HepG2 (cell line): ENCODE measurements around the gene PIF1. TPM values are rescaled to one million over a fixed set of nuclear protein-coding genes. Genes with fewer than 3 reads are reported as not detected.
A peak's percentile ranks its signal among the peaks of the same experiment; 100 is the strongest.

Experiments used
- ADNP ChIP-seq: sonication (generic); formaldehyde crosslinking; IDR thresholded peaks from 2 replicates; pipeline ENCODE4 v1.4.0; 2020; ENCODE audit warnings: missing genetic modification reagents
- ARID5B ChIP-seq: IDR thresholded peaks from 2 replicates; pipeline ENCODE4 v1.4.0; 2020; ENCODE audit warnings: mild to moderate bottlenecking, missing genetic modification reagents
- DZIP1 ChIP-seq: sonication (generic); formaldehyde crosslinking; IDR thresholded peaks from 2 replicates; pipeline ENCODE4 v1.5.0; 2020; ENCODE audit warnings: mild to moderate bottlenecking, missing genetic modification reagents
- GATAD2A ChIP-seq: IDR thresholded peaks from 2 replicates; pipeline ENCODE4 v1.6.1; 2016
- HMGXB4 ChIP-seq, 2 experiments: sonication (generic) in 1 of 2; formaldehyde crosslinking in 1 of 2; IDR thresholded peaks; 2 replicates each; pipeline versions ENCODE4 v1.4.0 to v1.6.1; 2018 to 2020; ENCODE audit warnings: missing genetic modification reagents in 2 of 2, borderline replicate concordance in 1 of 2, low read depth in 1 of 2, mild to moderate bottlenecking in 1 of 2, missing biosample characterization in 1 of 2
- HOXA7 ChIP-seq: sonication (generic); formaldehyde crosslinking; IDR thresholded peaks from 2 replicates; pipeline ENCODE4 v1.8.1; 2022; ENCODE audit warnings: mild to moderate bottlenecking, missing genetic modification reagents, moderate library complexity
- JUN ChIP-seq: sonication (generic); formaldehyde crosslinking; IDR thresholded peaks from 2 replicates; pipeline ENCODE4 v1.4.0; 2020; ENCODE audit warnings: mild to moderate bottlenecking, missing genetic modification reagents
- KLF12 ChIP-seq: sonication (generic); formaldehyde crosslinking; IDR thresholded peaks from 2 replicates; pipeline ENCODE4 v1.4.0; 2020; ENCODE audit warnings: missing genetic modification reagents, borderline replicate concordance
- MAZ ChIP-seq, 2 experiments: sonication (generic) in 1 of 2; formaldehyde crosslinking in 1 of 2; IDR thresholded peaks; 2 replicates each; pipeline versions ENCODE4 v1.5.0 to v1.6.1; 2012 to 2020; ENCODE audit warnings: low read depth in 2 of 2, mild to moderate bottlenecking in 2 of 2, borderline replicate concordance in 1 of 2, improper control_type of control experiment in 1 of 2, low read length in 1 of 2, missing genetic modification reagents in 1 of 2, moderate library complexity in 1 of 2
- NFYB ChIP-seq: sonication (generic); formaldehyde crosslinking; IDR thresholded peaks from 2 replicates; pipeline ENCODE4 v1.4.0; 2020; ENCODE audit warnings: missing genetic modification reagents
- PAXIP1 ChIP-seq: sonication (generic); formaldehyde crosslinking; conservative IDR thresholded peaks from 2 replicates; pipeline ENCODE4 v1.4.0; 2020; ENCODE audit warnings: mild to moderate bottlenecking, missing genetic modification reagents, moderate library complexity
- SAFB2 ChIP-seq: sonication (generic); formaldehyde crosslinking; IDR thresholded peaks from 2 replicates; pipeline ENCODE4 v1.5.1; 2020; ENCODE audit warnings: missing genetic modification reagents, low read depth, mild to moderate bottlenecking, borderline replicate concordance
- ZNF570 ChIP-seq: sonication (generic); formaldehyde crosslinking; IDR thresholded peaks from 2 replicates; pipeline ENCODE4 v1.4.0; 2020; ENCODE audit warnings: mild to moderate bottlenecking, missing genetic modification reagents, borderline replicate concordance
- ZNF775 ChIP-seq: sonication (generic); formaldehyde crosslinking; IDR thresholded peaks from 2 replicates; pipeline ENCODE4 v1.4.0; 2020; ENCODE audit warnings: missing genetic modification reagents, mild to moderate bottlenecking, moderate library complexity, borderline replicate concordance
- ZSCAN31 ChIP-seq: sonication (generic); formaldehyde crosslinking; IDR thresholded peaks from 2 replicates; pipeline ENCODE4 v1.5.0; 2020; ENCODE audit warnings: low read depth, mild to moderate bottlenecking, missing genetic modification reagents
- polyA plus RNA-seq, 8 experiments: library from polyadenylated mRNA; depleted of rRNA in 3 of 8; stranded (reverse) in 7 of 8; unstranded in 1 of 8; fragments of >200 nt; fragmentation: Illumina TruSeq in 4 of 8; extraction: Trizol in 4 of 8; gene quantifications; 2 replicates each; pipeline versions ENCODE4 v1.2.1 to v1.2.3, GENCODE V29; 2011 to 2016; ENCODE audit warnings: low read depth in 4 of 8, missing spikeins in 1 of 8, mixed read lengths in 1 of 8; ENCODE audit not compliant: insufficient read depth in 1 of 8
- total RNA-seq, 5 experiments: library from RNA; depleted of rRNA; stranded (reverse); fragments of >200 nt; fragmentation: Illumina TruSeq; extraction: Trizol; gene quantifications; 2 replicates each; pipeline ENCODE4 v1.2.3, GENCODE V29; 2016; ENCODE audit warnings: low read depth in 1 of 5
- TF ChIP-seq, protein P1 (sequence below): sonication (generic); formaldehyde crosslinking; IDR thresholded peaks from 2 replicates; pipeline ENCODE4 v1.8.1; 2023; ENCODE audit warnings: mild to moderate bottlenecking, missing genetic modification reagents, borderline replicate concordance

PIF1 gene
- total and polyA plus RNA-seq, 2 of the 13 experiments (the other 11 are each of a cell fraction or from before 2014, with no cell fraction given): 18.5 to 19.7 TPM

DNA sequence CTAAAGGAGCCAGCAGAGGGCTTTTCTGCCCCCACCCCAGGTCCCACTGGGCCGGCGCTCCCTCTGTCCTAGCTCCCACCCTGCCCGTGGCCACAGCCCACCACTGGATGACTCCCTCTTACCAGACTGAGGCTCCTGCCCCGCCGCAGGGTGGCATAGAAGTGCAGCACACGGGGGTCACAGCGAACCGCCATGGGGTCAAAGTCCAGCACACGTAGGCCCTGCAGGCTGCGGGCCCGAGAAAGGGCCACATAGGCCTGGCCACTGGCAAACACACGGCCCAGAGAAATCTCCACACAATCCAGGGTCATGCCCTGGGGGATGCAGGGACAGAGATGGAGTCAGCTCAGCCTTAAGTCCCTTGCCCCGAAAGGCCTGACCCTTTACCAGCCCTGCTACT is 9.0 kb downstream of the PIF1 start (continued):
- TF ChIP-seq PAXIP1 (CRISPR knock-in tag): peak; percentile 57
- no peak for TF ChIP-seq ADNP
- TF ChIP-seq HOXA7: no peak
- TF ChIP-seq NFYB (CRISPR knock-in tag): 0 out of 2 replicates have a peak, but pooled peaks have one; percentile 22
- TF ChIP-seq ZNF570 (CRISPR knock-in tag): no peak
- TF ChIP-seq ZNF775 (CRISPR knock-in tag): no peak
- TF ChIP-seq, protein P1, sequence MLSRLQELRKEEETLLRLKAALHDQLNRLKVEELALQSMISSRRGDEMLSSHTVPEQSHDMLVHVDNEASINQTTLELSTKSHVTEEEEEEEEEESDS (CRISPR knock-in tag): no peak
- no peak for TF ChIP-seq JUN (CRISPR knock-in tag)
- TF ChIP-seq DZIP1: no peak
- no peak for TF ChIP-seq KLF12
- peak; percentile 38; the same call in 1 of the 2 replicates for TF ChIP-seq ARID5B (CRISPR knock-in tag)
- peak; percentile 55; the same call in 1 of the 2 replicates for TF ChIP-seq GATAD2A (CRISPR knock-in tag)
- no peak for TF ChIP-seq MAZ (IDR thresholded peaks at IDR 0.05; ENCODE audit: borderline replicate concordance, low read depth, low read length)
- no peak for TF ChIP-seq MAZ (CRISPR knock-in tag; IDR thresholded peaks at IDR 0.05; ENCODE audit: low read depth)
- TF ChIP-seq HMGXB4 (CRISPR knock-in tag; IDR thresholded peaks at IDR 0.05; ENCODE audit: borderline replicate concordance in 1 of 2, low read depth in 1 of 2): peak; percentile 46 to 67; a peak in 3 of 4 replicates
- TF ChIP-seq SAFB2 (CRISPR knock-in tag): 0 out of 2 replicates have a peak, but pooled peaks have one; percentile 47
- TF ChIP-seq ZSCAN31 (CRISPR knock-in tag): no peak
